Measurements from ENCODE around the gene FRMD3. TPM values are rescaled to one million over a fixed set of nuclear protein-coding genes. Genes with fewer than 3 reads are reported as not detected.

Gene FRMD3
- total RNA-seq, 1 donor from 2014 or later, result 0.34 TPM

GRCh38 chr9:83435301-83435700, 102.9 kb downstream of the FRMD3 start:
- no peaks in the 10 kb centered on the region for H3K36me3 Mint-ChIP-seq (ENCODE audit: low read depth)
- no peaks in the 10 kb centered on the region for H3K9me3 Mint-ChIP-seq
- H3K27ac Mint-ChIP-seq, result no peak overlapping the region
- H3K4me1 Mint-ChIP-seq (ENCODE audit: low read depth), result no peaks in the 10 kb centered on the region
- H3K27me3 Mint-ChIP-seq (ENCODE audit: insufficient read depth), result no peaks in the 10 kb centered on the region
- DNase-seq (ENCODE audit: low spot score), result no peak
- intact Hi-C loops (cut with micrococcal nuclease), result no loop called here
- H3K4me3 Mint-ChIP-seq, result no peak overlapping the region

GRCh38 chr9:83434254-83434653, 103.9 kb downstream of the FRMD3 start:
- Mint-ChIP-seq H3K27ac (no peak overlapping the region), H3K9me3 (no peaks in the 10 kb centered on the region), H3K4me3 (no peak overlapping the region), H3K4me1 (ENCODE audit: low read depth) (no peaks in the 10 kb centered on the region), H3K27me3 (ENCODE audit: insufficient read depth) (no peaks in the 10 kb centered on the region), H3K36me3 (ENCODE audit: low read depth) (no peaks in the 10 kb centered on the region)
- no peak for DNase-seq (ENCODE audit: low spot score)
- intact Hi-C loops (cut with micrococcal nuclease), result no loop called here

- Mint-ChIP-seq H3K27ac (no peak overlapping the region), H3K9me3 (no peaks in the 10 kb centered on the region), H3K27me3 (ENCODE audit: insufficient read depth) (no peaks in the 10 kb centered on the region), H3K4me1 (ENCODE audit: low read depth) (no peaks in the 10 kb centered on the region), H3K36me3 (ENCODE audit: low read depth) (no peaks in the 10 kb centered on the region), H3K4me3 (no peak overlapping the region)
- intact Hi-C loops (cut with micrococcal nuclease), result no loop called here
- DNase-seq (ENCODE audit: low spot score), result no peak
Observed at GRCh38 chr9:83433846-83434245, 104.4 kb downstream of the FRMD3 start.

GRCh38 chr9:83432877-83433550, 105.2 kb downstream of the FRMD3 start:
- Mint-ChIP-seq H3K4me3 (no peak overlapping the region), H3K9me3 (no peaks in the 10 kb centered on the region), H3K4me1 (ENCODE audit: low read depth) (no peaks in the 10 kb centered on the region), H3K36me3 (ENCODE audit: low read depth) (no peaks in the 10 kb centered on the region), H3K27me3 (ENCODE audit: insufficient read depth) (no peaks in the 10 kb centered on the region), H3K27ac (no peak overlapping the region)
- no peak for DNase-seq (ENCODE audit: low spot score)
- intact Hi-C loops (cut with micrococcal nuclease), result no loop called here

- Mint-ChIP-seq H3K4me3 (no peak overlapping the region), H3K9me3 (no peaks in the 10 kb centered on the region), H3K36me3 (ENCODE audit: low read depth) (no peaks in the 10 kb centered on the region), H3K4me1 (ENCODE audit: low read depth) (no peaks in the 10 kb centered on the region), H3K27me3 (ENCODE audit: insufficient read depth) (no peaks in the 10 kb centered on the region), H3K27ac (no peak overlapping the region)
- DNase-seq (ENCODE audit: low spot score), result no peak
- intact Hi-C loops (cut with micrococcal nuclease), result no loop called here
Observed at GRCh38 chr9:83432104-83432627, 106.0 kb downstream of the FRMD3 start.

- H3K27ac Mint-ChIP-seq, result no peak overlapping the region
- H3K36me3 Mint-ChIP-seq (ENCODE audit: low read depth), result no peaks in the 10 kb centered on the region
- DNase-seq (ENCODE audit: low spot score), result no peak
Observed at GRCh38 chr9:83431101-83432060, 106.8 kb downstream of the FRMD3 start.

GRCh38 chr9:83430681-83431080, 107.5 kb downstream of the FRMD3 start:
- no peaks in the 10 kb centered on the region for H3K4me1 Mint-ChIP-seq (ENCODE audit: low read depth)
- no peak overlapping the region for H3K27ac Mint-ChIP-seq
- H3K9me3 Mint-ChIP-seq, result no peaks in the 10 kb centered on the region
- intact Hi-C loops (cut with micrococcal nuclease), result no loop called here
- no peak overlapping the region for H3K4me3 Mint-ChIP-seq
- DNase-seq (ENCODE audit: low spot score), result no peak
- no peaks in the 10 kb centered on the region for H3K27me3 Mint-ChIP-seq (ENCODE audit: insufficient read depth)
- no peaks in the 10 kb centered on the region for H3K36me3 Mint-ChIP-seq (ENCODE audit: low read depth)

More at GRCh38 chr9:83431101-83432060, 106.8 kb downstream of the FRMD3 start:
- intact Hi-C loops (cut with micrococcal nuclease), result no loop called here
- Mint-ChIP-seq H3K4me1 (ENCODE audit: low read depth) (no peaks in the 10 kb centered on the region), H3K9me3 (no peaks in the 10 kb centered on the region), H3K4me3 (no peak overlapping the region), H3K27me3 (ENCODE audit: insufficient read depth) (no peaks in the 10 kb centered on the region)

- Mint-ChIP-seq H3K9me3 (no peaks in the 10 kb centered on the region), H3K27ac (no peak overlapping the region), H3K4me3 (no peak overlapping the region), H3K4me1 (ENCODE audit: low read depth) (no peaks in the 10 kb centered on the region), H3K36me3 (ENCODE audit: low read depth) (no peaks in the 10 kb centered on the region), H3K27me3 (ENCODE audit: insufficient read depth) (no peaks in the 10 kb centered on the region)
- no peak for DNase-seq (ENCODE audit: low spot score)
- intact Hi-C loops (cut with micrococcal nuclease), result no loop called here
Observed at GRCh38 chr9:83429229-83429628, 109.0 kb downstream of the FRMD3 start.

GRCh38 chr9:83425240-83425639, 113.0 kb downstream of the FRMD3 start:
- Mint-ChIP-seq H3K36me3 (ENCODE audit: low read depth) (no peaks in the 10 kb centered on the region), H3K27me3 (ENCODE audit: insufficient read depth) (no peaks in the 10 kb centered on the region), H3K9me3 (no peaks in the 10 kb centered on the region), H3K27ac (no peak overlapping the region), H3K4me3 (no peak overlapping the region), H3K4me1 (ENCODE audit: low read depth) (no peaks in the 10 kb centered on the region)
- intact Hi-C loops (cut with micrococcal nuclease), result no loop called here
- DNase-seq (ENCODE audit: low spot score), result no peak

GRCh38 chr9:83424831-83425230, 113.4 kb downstream of the FRMD3 start:
- Mint-ChIP-seq H3K36me3 (ENCODE audit: low read depth) (no peaks in the 10 kb centered on the region), H3K4me3 (no peak overlapping the region), H3K4me1 (ENCODE audit: low read depth) (no peaks in the 10 kb centered on the region), H3K27ac (no peak overlapping the region), H3K27me3 (ENCODE audit: insufficient read depth) (no peaks in the 10 kb centered on the region), H3K9me3 (no peaks in the 10 kb centered on the region)
- DNase-seq (ENCODE audit: low spot score), result no peak
- intact Hi-C loops (cut with micrococcal nuclease), result no loop called here

GRCh38 chr9:83423815-83424707, 114.1 kb downstream of the FRMD3 start:
- H3K9me3 Mint-ChIP-seq, result no peaks in the 10 kb centered on the region
- H3K27ac Mint-ChIP-seq, result no peak overlapping the region

GRCh38 chr9:83422527-83422926, 115.7 kb downstream of the FRMD3 start:
- peaks cover 1% of the 10 kb centered on the region for H3K27me3 Mint-ChIP-seq (ENCODE audit: insufficient read depth)
- H3K27ac Mint-ChIP-seq, result no peak overlapping the region
- no peaks in the 10 kb centered on the region for H3K9me3 Mint-ChIP-seq
- H3K36me3 Mint-ChIP-seq (ENCODE audit: low read depth), result no peaks in the 10 kb centered on the region
- no peaks in the 10 kb centered on the region for H3K4me1 Mint-ChIP-seq (ENCODE audit: low read depth)
- no peak for DNase-seq (ENCODE audit: low spot score)
- no peak overlapping the region for H3K4me3 Mint-ChIP-seq
- intact Hi-C loops (cut with micrococcal nuclease), result no loop called here

More at GRCh38 chr9:83423815-83424707, 114.1 kb downstream of the FRMD3 start:
- DNase-seq (ENCODE audit: low spot score), result no peak
- Mint-ChIP-seq H3K36me3 (ENCODE audit: low read depth) (no peaks in the 10 kb centered on the region), H3K4me3 (no peak overlapping the region), H3K4me1 (ENCODE audit: low read depth) (no peaks in the 10 kb centered on the region), H3K27me3 (ENCODE audit: insufficient read depth) (no peaks in the 10 kb centered on the region)
- intact Hi-C loops (cut with micrococcal nuclease), result no loop called here
